ENCODE measurements around the gene TSPAN13.

TSPAN13 gene

DNA sequence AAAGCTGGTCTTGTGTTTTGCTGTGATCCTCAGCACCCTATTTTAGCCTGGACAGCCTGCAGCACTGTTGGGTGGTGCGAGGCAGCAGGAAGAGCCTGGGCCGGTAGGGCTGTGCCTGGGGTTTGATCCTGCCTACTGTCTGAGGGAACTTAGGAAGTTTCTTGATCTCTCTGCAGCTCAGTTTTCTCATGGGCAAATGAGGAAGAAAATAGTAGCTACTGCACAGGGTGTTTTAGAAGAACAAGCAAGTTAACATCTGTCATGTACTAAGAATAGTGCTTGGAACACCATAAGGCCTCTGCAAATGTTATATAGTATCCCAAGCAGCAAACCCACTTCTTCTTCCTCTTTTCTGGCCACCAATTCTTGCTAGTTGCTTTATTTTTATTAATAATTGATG, 63.3 kb downstream of the TSPAN13 start:
- DNase-seq: no peak

DNA sequence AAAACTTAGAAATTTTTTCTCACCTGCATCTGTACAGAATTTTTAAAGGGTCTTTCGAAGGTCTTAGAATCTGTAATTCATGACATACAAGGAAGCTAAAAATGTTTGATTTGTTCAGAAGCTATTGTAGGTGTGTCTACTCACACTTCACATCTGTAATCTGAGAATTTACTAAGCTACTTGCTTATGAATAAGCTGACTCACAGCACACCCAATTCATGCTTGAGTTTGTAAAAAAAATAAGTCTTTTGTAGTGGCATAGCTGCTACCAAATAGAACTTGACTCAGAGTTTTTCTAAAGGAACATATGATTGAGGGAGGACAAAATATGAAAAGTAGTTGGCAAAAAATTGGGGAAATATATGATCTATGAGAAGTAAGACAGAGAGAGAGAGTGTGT, 64.0 kb downstream of the TSPAN13 start:
- no peak for DNase-seq

DNA sequence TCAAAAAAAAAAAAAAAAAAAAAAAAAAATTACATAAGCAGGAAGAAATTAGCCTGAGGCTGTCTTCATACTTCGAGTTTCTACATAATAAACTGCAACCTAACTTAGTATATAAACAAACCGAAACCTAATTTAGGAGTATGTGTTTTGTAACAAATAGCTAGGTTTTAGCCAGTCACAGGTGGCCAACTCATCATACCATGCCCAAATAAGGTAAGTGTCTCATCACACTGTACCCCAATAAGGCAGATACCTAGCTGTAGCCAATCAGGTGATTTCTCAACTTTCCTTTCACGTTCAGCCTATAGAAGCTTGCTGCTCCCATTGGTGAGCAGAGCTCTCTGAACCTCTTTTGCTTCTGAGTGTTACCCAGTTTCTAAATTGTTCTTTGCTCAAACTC, 65.2 kb downstream of the TSPAN13 start:
- no peak for DNase-seq

DNA sequence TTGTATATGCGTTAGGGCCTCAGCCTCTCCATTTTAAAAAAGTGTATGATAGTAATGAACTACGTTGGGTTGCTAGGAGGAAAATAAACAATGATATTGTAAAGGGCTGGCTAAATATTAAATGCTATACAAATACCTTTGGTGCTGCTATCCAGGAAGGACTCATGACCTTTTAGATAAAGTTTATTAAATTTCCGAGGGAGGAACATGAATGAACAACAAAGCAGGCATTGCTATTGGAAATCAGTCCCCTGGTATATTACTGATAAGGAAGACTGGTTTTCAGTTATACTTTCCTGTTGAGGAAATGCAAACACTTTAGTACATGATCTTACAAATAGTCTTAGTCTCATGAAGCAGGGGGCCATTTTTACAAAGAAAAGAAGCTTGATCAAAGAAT, 68.5 kb downstream of the TSPAN13 start:
- DNase-seq: no peak

DNA sequence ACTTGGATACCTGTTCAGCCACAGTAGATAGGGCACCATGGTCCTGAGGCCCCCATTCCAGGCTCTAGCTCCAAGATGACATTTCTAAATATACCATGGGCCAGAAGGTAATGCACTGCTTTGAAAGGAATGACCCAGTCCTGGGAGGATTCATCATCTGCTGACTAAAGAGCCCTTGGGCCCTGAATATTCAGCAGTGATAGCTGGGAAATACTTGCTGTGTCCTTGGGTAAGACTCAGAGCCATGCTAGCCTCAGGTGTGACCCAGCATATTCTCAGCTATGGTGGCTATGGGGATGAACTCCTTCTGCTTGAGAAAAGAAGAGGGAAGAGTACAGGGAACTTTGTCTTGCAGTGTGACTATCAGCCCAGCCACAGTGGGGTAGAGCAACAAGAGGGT, 72.5 kb downstream of the TSPAN13 start:
- DNase-seq: no peak

DNA sequence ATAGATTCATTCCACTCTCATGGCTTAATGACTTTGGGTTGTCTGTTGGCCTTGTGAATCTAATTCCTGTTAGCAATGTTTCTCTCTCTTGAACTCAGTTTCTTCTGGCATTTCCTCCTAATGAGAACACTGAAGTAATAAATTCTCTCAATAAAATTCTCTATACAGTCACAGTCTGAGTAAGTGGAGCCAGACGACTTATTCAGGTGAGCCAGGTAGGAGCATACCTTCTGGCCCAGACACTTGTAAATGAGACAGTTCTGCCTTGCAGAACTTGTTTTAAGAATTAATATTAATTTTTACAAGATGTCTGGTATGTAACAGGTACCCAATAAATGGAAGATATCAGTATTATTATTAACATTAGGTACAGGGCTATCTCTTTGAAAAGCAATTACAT, 79.8 kb downstream of the TSPAN13 start:
- DNase-seq: no peak

All from NCI-H2227 treated with DMSO at 0.1 percent for 48 hours (cell line).